COLO668 (cell line): ENCODE data around the gene NAPG.
"Not testable (repeated sequence)": the region's sequence is repeated elsewhere in the genome, so short reads cannot be mapped to it uniquely, and the experiment has no call there.

Source experiments
- DNase-seq: peaks from one replicate; lab custom pipeline; 2025; ENCODE audit not compliant: unreplicated experiment; lab: John Stamatoyannopoulos, UW

The NAPG gene

DNA sequence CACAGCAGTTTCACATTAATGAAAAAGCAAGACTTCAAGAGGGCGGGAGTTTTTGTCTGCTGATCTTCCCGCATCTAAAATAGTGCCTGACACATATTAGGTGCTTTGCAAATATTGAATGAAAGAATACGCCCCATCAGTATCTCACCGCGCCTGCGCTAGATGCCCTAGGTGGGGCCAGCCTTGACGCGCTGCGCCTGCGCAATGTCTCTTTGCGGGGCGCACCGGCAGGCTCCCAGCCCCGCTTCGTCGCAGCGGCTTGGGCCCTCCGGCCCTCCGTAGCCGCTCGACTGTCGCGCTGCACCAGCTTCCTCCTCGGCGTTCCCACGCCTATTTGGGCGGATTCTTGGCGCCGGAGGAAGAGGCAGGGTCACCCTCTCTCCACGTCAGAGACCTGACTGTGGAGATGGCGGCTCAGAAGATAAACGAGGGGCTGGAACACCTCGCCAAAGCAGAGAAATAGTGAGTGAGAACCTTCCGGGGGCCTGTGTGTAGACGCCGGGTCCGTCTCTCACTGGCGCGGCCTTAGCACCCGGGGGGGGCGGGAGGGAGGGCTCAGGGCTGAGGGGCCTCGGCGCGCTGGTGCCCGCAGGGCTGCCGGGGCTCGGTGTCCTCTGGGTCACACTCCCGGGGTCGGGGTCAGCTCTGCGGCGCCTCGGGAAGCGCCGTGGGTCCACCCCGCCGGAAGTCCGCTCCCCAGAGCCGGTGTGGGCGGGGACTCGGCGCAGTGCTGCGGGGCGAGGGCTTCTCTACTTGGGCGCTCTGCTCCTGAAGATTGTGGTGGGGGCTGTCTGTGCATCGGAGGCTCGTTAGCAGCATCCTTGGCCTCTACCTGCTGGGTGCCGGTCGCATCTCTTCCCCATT lies at the start of gene NAPG:
Gene NAPG, plus strand, starts transcription at position 331 of the 864 bp plus-strand sequence. Its CDS starts 76 bp downstream, at position 407.
- DNase-seq: peak; percentile 96

- DNase-seq: no peak
Observed at GRCh38 chr18:10476338-10476791, 49.5 kb upstream of the NAPG start.

DNA sequence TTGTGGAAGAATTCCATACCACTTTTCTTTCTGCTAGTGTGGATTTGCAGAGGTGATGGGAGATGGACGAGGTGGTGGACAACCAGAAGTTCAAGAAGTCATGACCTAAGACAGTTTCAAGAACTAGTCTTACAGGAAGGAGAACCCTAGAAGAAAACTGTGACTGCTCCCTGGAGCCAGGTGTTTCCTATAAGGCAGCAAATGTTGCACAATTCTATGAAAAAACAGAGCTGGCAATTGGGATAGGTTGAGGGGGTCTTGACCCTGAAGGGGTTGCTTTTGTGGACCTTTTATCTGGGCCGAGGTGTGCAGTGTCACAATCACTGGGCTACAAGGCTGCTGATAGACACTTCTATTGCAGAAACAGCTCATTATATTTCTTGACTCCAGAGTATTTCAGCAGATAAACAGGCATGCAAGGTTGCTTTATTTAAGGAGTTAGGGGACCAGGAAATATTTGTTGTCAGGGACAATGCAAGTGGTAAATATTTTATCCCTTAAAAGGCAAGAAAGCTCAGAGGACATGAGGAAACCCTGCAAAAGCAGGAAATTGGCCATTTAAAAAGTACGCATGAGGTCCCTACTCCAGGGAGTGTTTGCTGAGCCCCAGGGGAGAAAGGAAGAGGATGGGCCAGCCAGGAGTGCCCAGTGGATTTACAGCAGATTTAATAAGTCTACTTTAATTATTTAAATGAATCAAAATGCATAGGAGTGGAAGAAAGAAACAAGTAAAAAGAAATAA lies 48.5 kb upstream of the NAPG start:
- DNase-seq: no peak

DNA sequence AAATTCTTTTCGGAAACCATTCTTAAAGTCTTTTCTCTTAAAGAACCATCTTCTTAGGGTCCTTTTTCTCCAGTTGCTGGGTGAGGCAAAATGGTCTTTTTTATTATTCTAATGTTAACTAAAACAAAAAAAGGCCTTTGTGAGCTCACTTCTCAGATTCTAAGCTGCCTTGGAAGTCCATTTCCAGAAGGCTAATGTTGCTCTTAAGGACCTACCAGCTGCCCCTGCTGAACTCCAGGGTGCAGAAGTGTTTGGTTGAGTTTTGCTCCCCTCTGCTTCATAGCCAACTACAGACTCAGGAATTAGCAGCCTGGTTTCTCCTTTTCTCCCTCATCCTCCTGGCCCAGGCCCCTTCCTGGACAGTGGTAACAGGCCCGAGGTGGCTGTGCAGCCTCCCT lies 48.0 kb upstream of the NAPG start:
- no peak for DNase-seq

DNA sequence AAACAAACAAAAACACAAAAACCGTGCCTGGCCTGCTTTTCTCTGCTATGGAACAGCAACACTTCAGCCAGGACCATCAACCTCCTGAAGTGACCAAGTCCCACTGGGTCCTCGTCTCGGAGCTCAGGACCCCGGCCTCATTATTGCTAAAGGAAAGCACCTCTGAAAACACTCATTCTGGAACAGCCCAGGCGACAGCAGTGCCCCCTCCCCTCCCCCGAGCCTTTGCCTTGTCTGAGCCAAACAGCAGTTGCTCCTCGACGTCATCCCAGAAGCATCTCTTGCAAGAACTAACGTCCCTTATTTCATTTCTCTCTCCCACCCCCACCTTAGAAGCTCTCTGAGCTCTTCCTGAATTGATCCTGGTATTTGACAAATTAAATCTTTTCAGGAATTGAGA lies 44.0 kb upstream of the NAPG start:
- no peak for DNase-seq

DNA sequence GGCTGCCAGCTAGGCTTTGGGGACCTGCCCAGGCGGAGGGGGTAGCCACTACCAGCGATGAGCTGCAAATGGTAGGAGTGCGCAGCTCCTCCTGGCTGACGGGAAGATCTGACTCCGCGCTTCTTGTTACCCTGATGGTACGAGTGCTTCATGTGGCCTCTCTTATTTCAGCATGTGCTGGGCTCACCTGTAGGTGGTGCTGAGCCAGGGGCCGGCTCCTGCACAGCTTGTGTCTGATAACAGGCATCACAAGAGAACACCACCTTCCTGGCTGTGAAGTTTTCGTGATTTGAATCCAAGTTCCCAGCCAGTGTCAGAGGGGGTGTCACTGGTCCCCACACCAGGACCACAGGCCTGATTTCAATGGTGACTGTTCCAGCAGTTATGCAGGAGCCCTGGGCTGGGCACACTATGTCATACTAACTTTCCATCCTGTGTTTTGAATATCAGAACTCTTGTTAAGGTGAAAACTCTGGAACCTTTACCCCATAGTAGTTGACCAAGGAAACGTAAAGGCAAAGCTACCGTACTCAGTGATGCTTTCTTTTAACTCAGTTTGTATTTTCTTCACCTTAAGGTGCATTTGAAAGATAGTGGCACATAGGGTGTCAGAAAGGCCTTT lies 43.4 kb upstream of the NAPG start:
- no peak for DNase-seq

DNA sequence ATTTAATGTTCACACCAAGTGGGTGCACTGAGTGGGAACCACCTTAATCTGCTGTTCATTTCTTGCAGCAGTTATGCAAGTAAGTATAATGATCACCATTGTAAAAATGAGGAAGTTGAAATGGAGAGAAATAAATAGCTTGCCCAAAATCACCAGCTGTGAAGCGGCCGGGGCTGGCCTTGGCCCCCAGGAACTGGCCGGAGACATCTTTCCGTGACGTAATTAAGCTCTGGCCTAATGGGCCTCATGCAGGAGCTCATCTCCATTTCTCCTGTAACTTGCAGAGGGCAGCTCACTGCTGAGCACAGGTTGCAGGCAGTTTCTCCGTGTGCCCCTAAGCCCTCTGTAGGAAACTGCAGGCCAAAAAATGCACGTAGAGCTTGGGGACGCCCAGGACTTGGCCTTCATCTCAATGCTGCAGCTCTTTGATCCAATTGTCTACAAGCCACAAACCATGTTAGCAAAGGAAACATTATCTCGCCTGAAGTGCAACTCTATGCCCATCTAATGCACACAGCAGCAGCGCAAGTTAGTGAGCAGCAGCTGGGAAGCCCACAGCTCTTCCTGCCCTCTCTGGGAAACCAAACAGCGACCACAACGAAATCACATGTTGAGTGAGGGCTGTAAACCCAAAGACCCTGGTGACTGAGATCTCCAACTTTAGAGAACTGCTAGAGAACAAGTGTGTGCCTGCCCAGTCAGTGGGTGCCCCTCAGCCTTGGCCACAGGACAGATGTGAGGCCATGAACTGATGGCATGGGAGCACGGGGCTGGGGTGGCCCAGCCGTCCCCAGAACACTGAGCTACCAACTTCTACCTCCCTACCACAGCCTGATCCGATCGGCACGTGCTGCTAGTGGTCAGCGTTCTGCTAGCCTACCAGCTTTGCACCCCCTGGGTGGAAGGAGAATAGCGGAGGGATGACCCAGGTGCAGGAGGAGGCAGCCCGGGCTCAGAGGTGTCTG lies 42.6 kb upstream of the NAPG start:
- no peak for DNase-seq

GRCh38 chr18:10485475-10485874 lies 40.4 kb upstream of the NAPG start:
- no peak for DNase-seq

GRCh38 chr18:10486362-10486761 lies 39.5 kb upstream of the NAPG start:
- no peak for DNase-seq

DNA sequence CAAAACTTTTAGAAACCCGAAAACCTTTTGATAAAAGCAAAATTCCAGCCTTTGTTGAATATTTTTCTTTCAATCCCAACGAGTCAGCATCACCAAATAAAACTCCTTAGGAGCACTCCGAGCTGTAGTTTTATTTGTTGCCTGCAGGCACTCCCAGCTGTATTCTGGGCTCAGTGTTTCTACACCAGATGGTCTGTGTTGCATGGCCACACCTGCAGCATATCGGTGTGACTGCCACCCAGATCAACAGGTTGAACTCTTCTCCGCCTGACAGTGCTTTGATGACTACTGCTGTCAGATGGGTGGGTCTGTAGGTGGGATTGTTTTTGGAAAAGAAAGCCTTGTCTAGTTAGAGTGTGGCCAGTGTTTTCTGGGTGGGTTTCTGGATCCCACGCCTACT lies 38.7 kb upstream of the NAPG start:
- DNase-seq: no peak

DNA sequence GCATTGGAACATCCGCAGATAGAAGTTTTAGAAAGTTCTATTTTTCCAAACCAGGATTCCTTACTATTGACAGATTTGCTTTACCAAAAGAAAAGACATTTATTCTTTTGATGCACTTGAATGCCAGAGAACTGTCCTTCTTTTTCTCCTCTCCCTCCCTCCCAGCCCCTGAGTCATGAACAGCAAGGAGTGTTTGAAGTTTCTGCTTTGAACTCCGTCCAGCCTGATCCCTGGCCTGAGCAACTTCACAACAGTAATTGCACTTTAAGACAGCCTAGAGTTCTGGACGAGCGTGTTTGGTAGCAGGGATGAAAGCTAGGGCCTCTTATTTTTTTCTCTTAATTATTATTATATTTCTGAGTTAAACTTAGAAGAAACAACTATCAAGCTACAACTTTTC lies 37.8 kb upstream of the NAPG start:
- no peak for DNase-seq

DNA sequence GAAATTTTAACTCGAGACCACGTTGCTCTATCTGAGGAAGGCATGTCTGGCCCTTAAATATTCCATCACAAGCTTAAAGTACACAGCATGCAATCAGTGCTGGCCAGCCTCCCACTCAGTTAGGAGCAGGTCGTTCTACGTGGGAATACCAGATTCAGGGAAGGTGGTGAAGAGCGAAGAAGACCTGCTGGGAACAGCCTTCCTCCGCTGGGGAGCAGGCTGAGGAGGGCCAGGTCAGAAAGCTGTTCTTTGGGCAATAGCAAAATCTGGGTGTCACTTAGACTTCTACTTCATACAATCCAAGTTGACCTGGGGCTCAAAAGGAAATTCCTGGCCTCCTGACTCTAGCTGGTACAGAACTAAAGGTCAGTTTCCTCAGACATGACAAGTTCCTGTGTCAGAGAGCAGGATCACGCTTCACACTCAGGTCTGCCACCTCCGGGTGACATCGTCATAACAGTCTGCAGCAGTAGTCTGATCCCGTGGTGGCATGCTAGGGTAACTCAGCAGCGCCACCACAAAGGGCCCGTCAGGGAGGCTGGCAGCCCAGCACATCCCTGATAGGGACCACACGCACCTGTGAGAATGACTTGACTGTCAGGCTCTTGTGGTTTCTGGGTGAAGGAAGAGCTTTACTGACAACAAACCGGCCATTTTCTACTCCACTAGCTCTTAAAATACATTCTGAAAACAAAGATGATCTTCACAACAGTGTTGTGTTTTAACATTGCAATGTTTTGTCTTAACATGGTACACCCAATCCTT lies 35.2 kb upstream of the NAPG start:
- DNase-seq: no peak

DNA sequence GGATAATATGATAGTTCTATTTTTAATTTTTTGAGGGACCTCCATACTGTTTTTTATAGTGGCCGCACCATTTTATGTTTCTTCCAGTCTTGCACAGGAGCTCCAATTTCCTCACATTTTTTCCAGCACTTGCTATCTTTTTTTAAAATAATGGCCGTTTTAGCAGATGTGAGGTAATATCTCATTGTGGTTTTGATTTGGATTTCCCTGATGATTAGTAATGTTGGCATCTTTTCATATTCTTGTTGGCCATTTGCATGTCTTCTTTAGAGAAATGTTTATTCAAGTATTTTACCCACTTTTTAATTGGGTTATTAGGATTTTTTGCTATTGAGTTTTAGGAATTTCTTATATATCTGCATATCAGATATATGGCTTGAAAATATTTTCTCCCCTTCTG lies 29.9 kb upstream of the NAPG start:
- no peak for DNase-seq

DNA sequence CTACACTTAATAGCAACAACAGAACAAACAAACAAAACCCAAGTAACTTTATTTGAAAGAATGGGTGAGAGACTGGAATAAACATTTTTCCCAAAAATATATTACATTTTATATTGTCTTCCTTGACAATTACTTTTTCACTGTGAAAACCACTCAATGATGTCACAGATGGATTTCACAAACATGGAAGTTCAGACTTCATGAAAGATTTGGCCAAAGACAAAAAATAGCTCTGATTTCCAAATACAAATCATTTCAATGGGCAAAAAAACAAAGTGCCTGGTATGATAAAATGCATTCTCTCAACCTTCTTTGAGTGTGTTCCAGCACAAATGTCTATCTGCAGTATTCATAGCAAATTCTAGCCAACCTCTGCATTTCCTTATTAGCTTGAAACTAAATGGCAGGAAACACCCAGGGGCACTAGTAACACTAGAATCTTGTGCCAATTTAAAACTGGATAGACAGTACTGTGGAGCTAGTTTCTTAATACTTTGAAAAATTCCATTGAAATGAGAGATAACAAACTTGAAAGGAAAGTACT lies 28.5 kb upstream of the NAPG start:
- no peak for DNase-seq

DNA sequence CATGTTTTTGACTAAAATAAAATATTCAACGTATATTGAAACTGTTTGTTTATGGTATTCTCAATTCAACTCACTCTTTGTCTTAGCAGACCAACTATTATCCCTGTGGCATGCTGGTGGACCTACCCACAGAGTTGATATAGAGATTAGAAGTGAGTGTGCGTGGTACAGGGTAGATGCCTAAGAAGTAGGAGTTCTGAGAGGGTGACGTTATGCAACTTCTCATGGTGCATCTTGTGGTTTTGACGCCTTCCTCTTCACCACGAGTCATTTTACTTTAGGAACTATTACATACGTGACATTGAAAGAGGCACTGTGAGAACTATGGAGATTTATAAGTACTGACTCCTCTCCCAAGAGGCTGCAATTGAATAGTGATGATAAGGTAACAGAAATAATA lies 26.6 kb upstream of the NAPG start:
- DNase-seq: no peak

- DNase-seq: no peak
Observed at GRCh38 chr18:10500038-10500437, 25.8 kb upstream of the NAPG start.

- no peak for DNase-seq
Observed at GRCh38 chr18:10504723-10505122, 21.1 kb upstream of the NAPG start.

DNA sequence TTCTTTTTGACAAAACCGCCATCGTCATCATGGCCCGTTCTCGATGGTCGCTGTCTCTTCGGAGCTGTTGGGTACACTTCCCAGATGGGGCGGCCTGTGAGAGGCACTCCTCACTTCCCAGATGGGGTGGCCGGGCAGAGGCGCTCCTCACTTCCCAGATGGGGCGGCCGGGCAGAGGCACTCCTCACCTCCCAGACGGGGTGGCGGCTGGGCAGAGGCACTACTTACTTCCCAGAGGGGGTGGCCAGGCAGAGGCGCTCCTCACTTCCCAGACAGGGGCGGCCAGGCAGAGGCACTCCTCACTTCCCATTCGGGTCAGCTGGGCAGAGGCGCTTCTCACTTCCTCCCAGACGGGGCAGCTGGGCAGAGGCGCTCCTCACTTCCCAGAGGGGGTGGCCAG lies 19.9 kb upstream of the NAPG start:
- DNase-seq: not testable (repeated sequence)

- no peak for DNase-seq
Observed at GRCh38 chr18:10508591-10508990, 17.2 kb upstream of the NAPG start.

- no peak for DNase-seq
Observed at GRCh38 chr18:10511236-10511635, 14.6 kb upstream of the NAPG start.
